ENCODE data around the gene ANXA3.

DNA sequence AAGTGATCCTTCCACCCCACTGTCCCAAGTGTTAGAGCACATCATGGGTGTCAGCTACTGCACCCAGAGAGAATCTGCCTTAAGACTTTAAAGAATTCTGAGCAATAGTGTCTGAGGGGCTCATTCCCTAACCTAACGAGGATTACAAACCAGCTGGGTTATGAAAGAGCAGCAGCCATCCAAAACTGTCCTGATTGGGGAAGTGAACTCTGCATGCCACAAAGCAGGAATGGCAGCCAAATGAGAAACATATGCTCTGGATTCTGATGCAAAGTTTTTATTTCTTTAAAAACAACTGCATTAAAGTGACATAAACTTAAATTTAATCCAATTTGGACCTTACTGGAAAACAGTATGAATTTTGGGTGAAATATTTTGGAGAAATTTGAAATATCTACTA, 103.2 kb downstream of the ANXA3 start:
- no peak for TF ChIP-seq RAD21 (IDR thresholded peaks at IDR 0.05; ENCODE audit: low read depth)
- TF ChIP-seq, protein P1, sequence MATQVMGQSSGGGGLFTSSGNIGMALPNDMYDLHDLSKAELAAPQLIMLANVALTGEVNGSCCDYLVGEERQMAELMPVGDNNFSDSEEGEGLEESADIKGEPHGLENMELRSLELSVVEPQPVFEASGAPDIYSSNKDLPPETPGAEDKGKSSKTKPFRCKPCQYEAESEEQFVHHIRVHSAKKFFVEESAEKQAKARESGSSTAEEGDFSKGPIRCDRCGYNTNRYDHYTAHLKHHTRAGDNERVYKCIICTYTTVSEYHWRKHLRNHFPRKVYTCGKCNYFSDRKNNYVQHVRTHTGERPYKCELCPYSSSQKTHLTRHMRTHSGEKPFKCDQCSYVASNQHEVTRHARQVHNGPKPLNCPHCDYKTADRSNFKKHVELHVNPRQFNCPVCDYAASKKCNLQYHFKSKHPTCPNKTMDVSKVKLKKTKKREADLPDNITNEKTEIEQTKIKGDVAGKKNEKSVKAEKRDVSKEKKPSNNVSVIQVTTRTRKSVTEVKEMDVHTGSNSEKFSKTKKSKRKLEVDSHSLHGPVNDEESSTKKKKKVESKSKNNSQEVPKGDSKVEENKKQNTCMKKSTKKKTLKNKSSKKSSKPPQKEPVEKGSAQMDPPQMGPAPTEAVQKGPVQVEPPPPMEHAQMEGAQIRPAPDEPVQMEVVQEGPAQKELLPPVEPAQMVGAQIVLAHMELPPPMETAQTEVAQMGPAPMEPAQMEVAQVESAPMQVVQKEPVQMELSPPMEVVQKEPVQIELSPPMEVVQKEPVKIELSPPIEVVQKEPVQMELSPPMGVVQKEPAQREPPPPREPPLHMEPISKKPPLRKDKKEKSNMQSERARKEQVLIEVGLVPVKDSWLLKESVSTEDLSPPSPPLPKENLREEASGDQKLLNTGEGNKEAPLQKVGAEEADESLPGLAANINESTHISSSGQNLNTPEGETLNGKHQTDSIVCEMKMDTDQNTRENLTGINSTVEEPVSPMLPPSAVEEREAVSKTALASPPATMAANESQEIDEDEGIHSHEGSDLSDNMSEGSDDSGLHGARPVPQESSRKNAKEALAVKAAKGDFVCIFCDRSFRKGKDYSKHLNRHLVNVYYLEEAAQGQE (IDR thresholded peaks at IDR 0.05; ENCODE audit: low read depth), result no peak
- TF ChIP-seq, protein P2, sequence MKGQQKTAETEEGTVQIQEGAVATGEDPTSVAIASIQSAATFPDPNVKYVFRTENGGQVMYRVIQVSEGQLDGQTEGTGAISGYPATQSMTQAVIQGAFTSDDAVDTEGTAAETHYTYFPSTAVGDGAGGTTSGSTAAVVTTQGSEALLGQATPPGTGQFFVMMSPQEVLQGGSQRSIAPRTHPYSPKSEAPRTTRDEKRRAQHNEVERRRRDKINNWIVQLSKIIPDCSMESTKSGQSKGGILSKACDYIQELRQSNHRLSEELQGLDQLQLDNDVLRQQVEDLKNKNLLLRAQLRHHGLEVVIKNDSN (IDR thresholded peaks at IDR 0.05), result no peak
- TF ChIP-seq FOXM1 (IDR thresholded peaks at IDR 0.05; ENCODE audit: borderline replicate concordance, low read depth), result no peak

Measured in Ishikawa (cell line).